LNCaP clone FGC (cell line): ENCODE measurements around the gene MCTP1.
"Not testable (repeated sequence)": the region's sequence is repeated elsewhere in the genome, so short reads cannot be mapped to it uniquely, and the experiment has no call there.

ENCODE experiments used
- DNase-seq: peaks from one replicate; pipeline ENCODE4 v3.0.0-alpha.2; 2011; ENCODE audit warnings: low read depth
- H3K4me3 ChIP-seq: 2 replicates; pipeline ENCODE4 v1.5.1; 2011; ENCODE audit warnings: mild to moderate bottlenecking, low read depth, low read length, control low read depth
- TF ChIP-seq, protein P1 (sequence below): IDR thresholded peaks from 2 replicates; pipeline ENCODE4 v1.5.1; 2012; ENCODE audit warnings: mild to moderate bottlenecking; ENCODE audit not compliant: control insufficient read depth, insufficient read depth; ENCODE audit errors: extremely low read depth

MCTP1 gene

DNA sequence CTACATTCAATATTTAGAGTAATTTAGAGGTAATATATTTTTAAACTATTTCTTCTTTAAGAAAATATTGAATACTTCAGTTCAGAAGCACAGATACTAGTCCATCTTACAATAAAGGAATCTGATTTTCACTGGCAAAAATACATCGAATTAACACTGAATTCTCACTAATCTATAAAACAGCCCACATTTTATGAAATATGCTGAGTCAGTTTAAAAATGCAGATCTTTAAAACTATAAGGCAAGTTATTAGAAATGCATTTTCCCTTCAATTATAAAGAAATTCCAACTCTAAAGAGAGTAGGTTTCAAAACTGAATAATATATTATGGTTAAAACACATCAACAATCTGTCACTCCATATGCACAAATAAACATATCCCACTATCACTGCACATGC lies 433.9 kb downstream of the MCTP1 start:
- TF ChIP-seq, protein P1, sequence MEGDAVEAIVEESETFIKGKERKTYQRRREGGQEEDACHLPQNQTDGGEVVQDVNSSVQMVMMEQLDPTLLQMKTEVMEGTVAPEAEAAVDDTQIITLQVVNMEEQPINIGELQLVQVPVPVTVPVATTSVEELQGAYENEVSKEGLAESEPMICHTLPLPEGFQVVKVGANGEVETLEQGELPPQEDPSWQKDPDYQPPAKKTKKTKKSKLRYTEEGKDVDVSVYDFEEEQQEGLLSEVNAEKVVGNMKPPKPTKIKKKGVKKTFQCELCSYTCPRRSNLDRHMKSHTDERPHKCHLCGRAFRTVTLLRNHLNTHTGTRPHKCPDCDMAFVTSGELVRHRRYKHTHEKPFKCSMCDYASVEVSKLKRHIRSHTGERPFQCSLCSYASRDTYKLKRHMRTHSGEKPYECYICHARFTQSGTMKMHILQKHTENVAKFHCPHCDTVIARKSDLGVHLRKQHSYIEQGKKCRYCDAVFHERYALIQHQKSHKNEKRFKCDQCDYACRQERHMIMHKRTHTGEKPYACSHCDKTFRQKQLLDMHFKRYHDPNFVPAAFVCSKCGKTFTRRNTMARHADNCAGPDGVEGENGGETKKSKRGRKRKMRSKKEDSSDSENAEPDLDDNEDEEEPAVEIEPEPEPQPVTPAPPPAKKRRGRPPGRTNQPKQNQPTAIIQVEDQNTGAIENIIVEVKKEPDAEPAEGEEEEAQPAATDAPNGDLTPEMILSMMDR, result no peak
- no peak overlapping the region for H3K4me3 ChIP-seq
- DNase-seq, result no peak

DNA sequence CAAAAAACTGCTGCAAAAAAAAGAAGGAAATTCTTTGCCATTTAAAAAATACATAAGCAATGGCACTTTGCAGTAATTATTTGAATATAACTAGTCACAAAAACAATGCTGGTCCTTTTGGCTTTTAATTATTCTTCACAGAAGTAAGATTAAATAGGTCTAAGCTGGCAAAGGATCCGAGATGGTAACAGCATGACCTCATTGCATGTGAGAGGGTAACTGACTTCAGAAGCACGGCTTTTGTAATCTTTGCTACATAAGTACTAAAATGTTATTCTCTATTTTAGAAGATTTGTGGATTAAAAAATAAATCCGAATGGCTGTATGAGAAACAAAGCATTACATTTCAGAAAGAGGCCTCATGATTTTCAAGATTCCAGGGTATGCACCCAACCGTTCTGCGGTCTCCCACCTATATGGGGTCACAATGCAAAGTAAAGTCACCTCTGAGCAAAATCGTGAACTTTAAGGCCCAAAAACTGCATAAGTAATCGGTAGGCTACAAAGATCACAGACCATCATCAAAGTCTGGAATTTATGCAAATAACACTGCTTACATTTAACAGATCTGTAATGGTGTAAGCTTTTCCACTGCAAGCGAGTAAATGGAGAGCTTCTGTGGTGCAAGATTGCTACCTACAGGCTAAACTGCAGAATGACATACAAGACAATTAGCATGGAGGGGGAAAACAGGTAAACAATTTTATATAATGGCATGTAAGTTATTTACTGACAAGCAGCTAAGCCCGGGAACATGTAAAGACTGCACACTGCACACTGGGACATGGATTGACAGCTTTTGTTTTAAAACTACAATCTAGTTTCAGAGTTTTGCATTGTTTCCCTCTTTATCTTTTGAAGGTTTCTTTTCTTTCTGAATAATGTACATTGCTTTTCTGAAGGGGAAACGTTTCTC lies 434.8 kb downstream of the MCTP1 start:
- peak; percentile 55 for DNase-seq
- TF ChIP-seq, protein P1, result peak; percentile 80
- H3K4me3 ChIP-seq, result no peak overlapping the region

DNA sequence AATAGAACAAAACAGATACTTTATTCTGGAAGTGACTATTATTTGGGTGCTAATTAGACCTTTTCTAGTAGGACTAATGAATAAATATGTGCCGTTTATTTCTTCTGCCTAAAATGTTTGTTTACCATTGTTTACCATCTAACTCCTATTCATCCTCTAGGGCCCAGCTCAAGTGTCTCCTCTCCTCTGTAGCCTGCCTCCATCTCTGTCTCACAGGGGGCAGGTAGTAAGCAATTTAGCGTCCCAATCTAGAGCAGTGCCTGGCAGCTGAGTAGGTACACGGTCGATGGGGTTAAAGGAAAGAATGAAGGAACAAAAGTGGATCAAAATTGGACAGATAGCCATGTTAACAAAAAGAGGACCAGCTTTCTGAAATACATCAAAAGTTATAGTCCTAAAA lies 435.6 kb downstream of the MCTP1 start:
- TF ChIP-seq, protein P1, result no peak
- DNase-seq, result no peak
- H3K4me3 ChIP-seq, result no peak overlapping the region

DNA sequence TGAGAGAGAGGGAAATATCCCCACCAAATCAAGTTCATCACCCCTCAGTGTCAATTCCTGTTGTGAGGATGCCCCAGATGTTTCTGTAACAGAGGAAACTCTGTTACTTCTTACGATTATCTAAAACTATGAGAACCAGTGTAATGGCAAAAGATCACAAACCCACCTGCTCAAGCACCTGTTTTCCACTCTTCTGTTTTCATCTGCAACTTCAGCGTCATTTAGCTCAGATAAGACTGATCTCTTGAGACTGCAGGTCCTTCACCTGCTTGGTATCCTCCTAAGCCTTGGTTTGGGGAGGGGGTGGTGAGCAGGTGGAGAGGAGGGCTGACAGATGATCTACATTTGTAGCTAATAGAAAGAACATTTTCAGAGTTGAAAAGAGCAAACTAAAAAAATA lies 437.2 kb downstream of the MCTP1 start:
- TF ChIP-seq, protein P1, result no peak
- H3K4me3 ChIP-seq, result no peak overlapping the region
- no peak for DNase-seq

DNA sequence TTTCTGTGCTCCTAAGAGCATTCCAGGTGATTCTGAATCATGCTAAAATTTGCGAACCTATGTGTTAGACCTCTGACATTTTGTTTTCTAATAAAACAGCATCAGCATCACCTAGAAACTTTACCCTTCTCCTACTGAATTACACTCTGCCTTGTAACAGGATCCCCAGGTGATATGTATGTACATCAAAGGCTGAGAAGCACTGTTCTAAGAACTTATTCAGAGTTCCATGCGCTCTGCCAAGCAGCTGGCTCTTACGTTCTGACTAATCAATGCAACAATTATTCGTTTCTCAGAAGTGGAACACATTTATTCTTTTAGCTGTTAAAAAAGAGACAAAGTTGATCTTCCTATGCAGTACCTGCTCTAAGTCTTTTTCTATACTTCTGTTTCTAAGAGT lies 437.9 kb downstream of the MCTP1 start:
- no peak overlapping the region for H3K4me3 ChIP-seq
- TF ChIP-seq, protein P1, result no peak
- no peak for DNase-seq

DNA sequence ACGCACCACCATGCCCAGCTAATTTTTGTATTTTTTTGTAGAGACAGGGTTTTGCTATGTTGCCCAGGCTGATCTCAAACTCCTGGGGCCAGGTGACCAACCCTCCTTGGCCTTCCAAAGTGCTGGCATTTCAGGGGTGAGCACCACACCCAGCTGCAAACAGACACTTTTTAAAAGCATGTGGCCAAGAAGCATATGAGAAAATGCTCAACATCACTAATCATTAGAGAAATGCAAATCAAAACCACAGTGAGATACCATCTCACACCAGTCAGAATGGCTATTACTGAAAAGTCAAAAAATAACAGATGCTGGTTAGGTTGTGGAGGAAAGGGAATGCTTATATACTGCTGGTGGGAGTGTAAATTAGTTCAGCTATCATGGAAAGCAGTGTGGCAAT lies 439.2 kb downstream of the MCTP1 start:
- not testable (repeated sequence) for DNase-seq, H3K4me3 ChIP-seq

DNA sequence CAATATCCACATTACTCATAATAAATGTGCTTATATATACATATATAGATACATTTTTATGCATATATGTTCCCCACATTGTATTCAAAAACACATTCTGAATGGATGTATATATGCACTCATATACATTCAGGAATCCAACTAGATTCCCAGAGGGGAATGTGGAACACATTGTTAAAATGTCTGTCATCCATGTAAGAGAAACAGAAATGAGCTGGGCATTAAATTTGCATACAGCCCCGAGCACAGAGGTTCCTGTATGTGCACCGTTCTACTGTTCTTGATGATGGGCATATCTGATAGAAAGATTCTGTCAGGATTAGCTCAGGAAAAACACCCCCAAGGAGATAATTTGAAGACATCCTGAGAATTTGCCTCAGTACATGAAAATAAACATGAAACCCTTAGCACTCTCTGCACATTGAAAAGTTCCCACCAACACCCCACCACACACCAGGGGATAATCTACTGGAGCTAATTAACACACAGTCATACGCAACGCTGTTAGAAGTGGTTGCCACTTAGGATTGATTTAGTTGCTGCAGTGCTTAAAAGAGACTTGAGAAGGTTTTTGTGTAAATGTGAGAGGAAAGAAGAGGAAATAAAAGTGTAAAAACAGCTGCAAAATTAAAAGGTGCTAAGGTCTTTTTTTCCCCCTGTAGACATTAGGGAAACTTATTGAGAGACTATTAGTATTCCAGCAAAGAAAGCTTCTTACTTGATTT lies 443.1 kb downstream of the MCTP1 start:
- no peak for DNase-seq
- no peak overlapping the region for H3K4me3 ChIP-seq
- TF ChIP-seq, protein P1, result no peak
